Right cardiac atrium (tissue), 5 donors: ENCODE measurements around the gene PLXNA2. TPM values are rescaled to one million over a fixed set of nuclear protein-coding genes. Genes with fewer than 3 reads are reported as not detected.

ENCODE experiments used
- ATAC-seq, 2 donors: fragments of 200-7000 bp; cut with Tn5 transposase; one replicate each; pipeline versions ENCODE4 v1.8.0 to v1.9.1; 2020; ENCODE audit warnings: moderate library complexity in 2 of 2, mild to moderate bottlenecking in 1 of 2
- DNase-seq, 3 donors: peaks; one replicate each; pipeline ENCODE4 v3.0.0-alpha.2; 2020
- H3K27ac ChIP-seq: one replicate; pipeline ENCODE4 v1.5.1; 2013; ENCODE audit warnings: mild to moderate bottlenecking, low read length, control low read depth, moderate library complexity
- H3K27me3 ChIP-seq: one replicate; pipeline ENCODE4 v1.6.1; 2013; ENCODE audit not compliant: control insufficient read depth, insufficient read depth
- H3K4me1 ChIP-seq: one replicate; pipeline ENCODE4 v1.6.1; 2013; ENCODE audit warnings: low read length; ENCODE audit not compliant: control insufficient read depth, insufficient read depth
- H3K4me3 ChIP-seq: one replicate; pipeline ENCODE4 v1.5.1; 2013; ENCODE audit warnings: low read length, control low read depth
- H3K9me3 ChIP-seq: one replicate; pipeline ENCODE4 v1.6.1; 2013; ENCODE audit warnings: low read length; ENCODE audit not compliant: control insufficient read depth
- WGBS: extraction: QIAGEN DNeasy Blood & Tissue Kit; methylation state at CpG from one replicate; pipeline ENCODE4 v1.1.7; 2013; 5-methylcytosine and 5-hydroxymethylcytosine counted together
- intact Hi-C, 4 donors: fragments of 100-400 bp; cut with DNase I; formaldehyde crosslinking; loops; one replicate each; pipeline versions ENCODE4 v1.11.0 to v1.14.0; 2022 to 2023
- polyA plus RNA-seq: library from polyadenylated mRNA; stranded (reverse); fragments of 200-250 nt; gene quantifications from one replicate; pipeline ENCODE4 v1.2.3, GENCODE V29; 2013
- total RNA-seq, 4 donors: library from RNA; stranded (reverse); fragmentation: NEBNext Ultra II Directional; extraction: Animal tissue kit (Norgen Biotek cat#: 25700); gene quantifications; one replicate each; pipeline ENCODE4 v1.2.1, GENCODE V29; 2021
- donor health status: healthy with polysubstance abuse.
- donor health status: DM: no; HTN: yes; CAD: no.
- donor health status: DM: no; HTN: no; CAD: no.
- donor health status: DM: no; HTN: yes; CAD: no; lungs with severe emphysema.
- donor health status: DM: yes; HTN: yes; CAD: no.

The PLXNA2 gene
- total and polyA plus RNA-seq, 5 donors = 7.3 to 26.6 (median 16.4) TPM

DNA sequence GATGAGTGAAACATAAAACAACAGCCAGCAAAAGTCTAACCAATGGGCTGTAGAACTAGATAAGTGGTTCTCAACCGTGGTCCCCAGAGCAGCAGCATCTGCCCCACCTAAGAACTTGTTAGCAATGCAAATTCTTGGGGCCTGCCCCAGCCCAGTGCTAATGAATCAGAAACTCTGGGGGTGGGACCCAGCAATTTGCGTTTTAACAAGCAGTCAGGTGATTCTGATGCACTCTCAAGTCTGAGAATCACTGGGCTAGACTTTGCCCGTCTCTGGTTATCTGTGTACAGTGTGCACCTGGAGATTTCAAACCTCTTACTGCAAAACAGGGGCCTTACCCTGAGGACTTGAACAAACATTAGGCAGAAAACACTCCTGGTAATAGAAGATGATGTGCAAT, 66.5 kb downstream of the PLXNA2 start:
- no peak overlapping the region for H3K4me3 ChIP-seq
- 56% methylated on average over 3 of the region's 3 CpGs for WGBS
- intact Hi-C loops = no loop called here
- peaks cover 24% of the 10 kb centered on the region for H3K4me1 ChIP-seq
- DNase-seq = no peak
- H3K27ac ChIP-seq = no peak overlapping the region
- H3K27me3 ChIP-seq = no peaks in the 10 kb centered on the region
- ATAC-seq = no peak
- H3K9me3 ChIP-seq = no peaks in the 10 kb centered on the region

GRCh38 chr1:208176649-208177048, 67.5 kb downstream of the PLXNA2 start:
- H3K4me1 ChIP-seq = peaks cover 24% of the 10 kb centered on the region
- H3K27me3 ChIP-seq = no peaks in the 10 kb centered on the region
- DNase-seq = no peak
- no peak overlapping the region for H3K4me3 ChIP-seq
- no peak for ATAC-seq
- no peak overlapping the region for H3K27ac ChIP-seq
- intact Hi-C loops = no loop called here
- no peaks in the 10 kb centered on the region for H3K9me3 ChIP-seq
- 83% methylated on average over 3 of the region's 3 CpGs for WGBS

- no peaks in the 10 kb centered on the region for H3K9me3 ChIP-seq
- DNase-seq = no peak
- H3K27ac ChIP-seq = no peak overlapping the region
- H3K4me3 ChIP-seq = no peak overlapping the region
- H3K4me1 ChIP-seq = peaks cover 16% of the 10 kb centered on the region
- no peak for ATAC-seq
- no peaks in the 10 kb centered on the region for H3K27me3 ChIP-seq
- intact Hi-C loops = no loop called here
These were observed 68.7 kb downstream of the PLXNA2 start for GRCh38 chr1:208175508-208175895.

DNA sequence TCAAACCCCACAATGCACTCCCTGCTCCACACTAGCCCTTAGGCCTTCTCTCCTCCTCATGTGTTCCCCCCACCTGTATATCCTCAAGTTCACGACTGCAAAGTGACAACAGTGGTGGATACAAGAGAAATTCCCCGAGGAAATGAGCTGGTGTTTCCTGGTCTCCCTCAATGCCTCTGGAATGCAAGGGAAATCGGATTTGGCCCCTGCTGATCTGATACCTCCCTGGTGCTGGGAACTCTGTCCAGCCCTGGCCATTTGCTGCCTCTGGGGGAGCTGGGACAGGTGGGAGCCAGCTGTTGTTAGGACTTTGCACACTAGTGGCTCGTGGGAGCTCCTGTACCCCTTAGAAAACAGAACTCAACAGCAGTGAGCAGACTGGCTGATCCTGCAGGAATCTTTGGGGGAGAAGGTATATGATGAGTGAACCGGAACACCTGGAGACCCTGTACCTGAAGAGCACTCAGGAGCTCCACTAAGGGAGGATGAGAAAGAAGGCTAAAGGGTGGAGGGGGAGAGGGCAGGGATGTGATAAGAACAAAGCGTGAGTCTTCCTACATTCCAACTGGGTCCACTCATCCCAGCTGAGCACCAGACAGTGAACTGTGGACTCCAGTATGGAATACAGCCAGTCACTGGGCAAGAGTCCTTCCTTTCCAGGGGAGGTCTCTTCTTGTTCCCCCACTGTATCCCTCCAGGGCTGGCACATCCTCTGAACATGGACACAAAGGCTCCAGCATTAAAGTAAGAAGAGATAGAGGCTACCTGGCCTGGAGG, 69.3 kb downstream of the PLXNA2 start:
- ATAC-seq (no peak), DNase-seq (no peak)
- no peaks in the 10 kb centered on the region for H3K27me3 ChIP-seq
- whole genome bisulfite sequencing = 49% methylated on average over 6 of the region's 6 CpGs
- peaks cover 12% of the 10 kb centered on the region for H3K4me1 ChIP-seq
- H3K9me3 ChIP-seq = no peaks in the 10 kb centered on the region
- intact Hi-C loops = no loop called here
- H3K4me3 ChIP-seq = no peak overlapping the region
- H3K27ac ChIP-seq = no peak overlapping the region

GRCh38 chr1:208174200-208174599, 70.0 kb downstream of the PLXNA2 start:
- no peaks in the 10 kb centered on the region for H3K9me3 ChIP-seq
- no peak for ATAC-seq

DNA sequence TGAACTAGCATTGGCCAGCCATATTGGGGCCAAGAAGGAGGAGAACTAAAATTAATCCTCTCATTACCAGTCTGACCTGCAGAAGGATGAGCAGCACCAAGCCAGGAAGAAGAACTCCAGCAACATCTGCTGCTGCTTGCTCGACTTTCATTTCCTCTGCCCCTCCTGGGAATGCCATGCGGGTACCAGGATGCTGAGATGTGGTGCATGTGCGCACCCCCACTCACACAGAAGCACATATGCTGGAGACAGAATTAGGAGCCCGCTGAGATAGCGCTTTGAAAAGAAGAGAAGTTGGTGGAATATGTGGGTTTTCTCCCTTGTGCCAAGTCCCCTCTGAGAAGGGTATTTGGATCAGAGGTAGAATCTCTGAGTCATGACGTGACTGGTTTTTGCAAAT, 70.4 kb downstream of the PLXNA2 start:
- DNase-seq (no peak), ATAC-seq (no peak)
- no peaks in the 10 kb centered on the region for H3K9me3 ChIP-seq
- no peak overlapping the region for H3K4me3 ChIP-seq
- peaks cover 9% of the 10 kb centered on the region for H3K4me1 ChIP-seq
- WGBS = 91% methylated on average over 6 of the region's 6 CpGs
- intact Hi-C loops = no loop called here
- no peaks in the 10 kb centered on the region for H3K27me3 ChIP-seq
- H3K27ac ChIP-seq = no peak overlapping the region

More at GRCh38 chr1:208174200-208174599, 70.0 kb downstream of the PLXNA2 start:
- no peak for DNase-seq
- Histone ChIP-seq H3K27me3 (no peaks in the 10 kb centered on the region), H3K4me1 (peaks cover 8% of the 10 kb centered on the region), H3K4me3 (no peak overlapping the region), H3K27ac (no peak overlapping the region)
- WGBS = 65% methylated on average over 5 of the region's 5 CpGs
- intact Hi-C loops = no loop called here

DNA sequence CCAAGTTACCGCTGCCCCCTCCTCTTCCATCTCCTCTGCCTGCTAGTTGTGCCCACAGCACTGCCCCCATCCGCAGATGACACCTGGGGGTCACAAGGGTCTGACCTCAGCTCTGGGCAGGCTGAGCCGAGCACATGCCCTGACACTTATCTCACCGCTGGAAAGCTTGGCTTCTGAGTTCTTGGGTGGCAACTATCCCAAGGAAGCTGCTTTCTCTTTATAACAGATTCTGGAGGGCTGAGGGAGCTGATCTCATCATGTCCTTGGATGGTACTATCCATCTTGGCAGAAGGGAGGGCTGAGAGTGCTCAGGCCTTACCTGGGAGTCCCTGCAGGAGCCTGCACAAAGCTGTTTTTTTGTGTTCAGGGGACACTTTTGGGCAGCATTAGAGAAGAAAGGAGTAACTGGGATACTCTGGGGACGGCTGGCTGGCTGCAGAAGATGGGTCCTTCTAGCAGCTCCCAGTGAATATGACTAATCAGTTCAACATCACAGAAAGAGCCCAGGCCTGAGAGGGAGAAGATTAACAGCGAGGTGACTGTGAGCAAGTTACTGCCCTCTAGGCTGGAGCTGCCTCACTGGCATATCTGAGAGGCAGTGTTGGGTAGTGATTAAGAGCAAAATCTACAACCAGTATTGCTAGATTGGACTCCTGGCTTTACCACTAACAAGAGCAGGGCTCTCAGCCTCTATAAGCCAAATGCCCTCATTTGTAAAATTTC, 71.6 kb downstream of the PLXNA2 start:
- Histone ChIP-seq H3K27me3 (no peaks in the 10 kb centered on the region), H3K27ac (no peak overlapping the region), H3K4me3 (no peak overlapping the region), H3K4me1 (peaks cover 9% of the 10 kb centered on the region), H3K9me3 (no peaks in the 10 kb centered on the region)
- intact Hi-C loops = no loop called here
- no peak for DNase-seq
- 76% methylated on average over 6 of the region's 6 CpGs for WGBS
- no peak for ATAC-seq

- DNase-seq (no peak), ATAC-seq (no peak)
- Histone ChIP-seq H3K9me3 (no peaks in the 10 kb centered on the region), H3K27me3 (no peaks in the 10 kb centered on the region), H3K4me1 (peaks cover 9% of the 10 kb centered on the region), H3K4me3 (no peak overlapping the region), H3K27ac (no peak overlapping the region)
- WGBS = 87% methylated on average over 7 of the region's 7 CpGs
- intact Hi-C loops = no loop called here
These were observed 72.4 kb downstream of the PLXNA2 start for GRCh38 chr1:208171616-208172422.

- H3K4me1 ChIP-seq = peaks cover 8% of the 10 kb centered on the region
- 50% methylated on average over 4 of the region's 4 CpGs for WGBS
These were observed 73.9 kb downstream of the PLXNA2 start for GRCh38 chr1:208170252-208170651.

DNA sequence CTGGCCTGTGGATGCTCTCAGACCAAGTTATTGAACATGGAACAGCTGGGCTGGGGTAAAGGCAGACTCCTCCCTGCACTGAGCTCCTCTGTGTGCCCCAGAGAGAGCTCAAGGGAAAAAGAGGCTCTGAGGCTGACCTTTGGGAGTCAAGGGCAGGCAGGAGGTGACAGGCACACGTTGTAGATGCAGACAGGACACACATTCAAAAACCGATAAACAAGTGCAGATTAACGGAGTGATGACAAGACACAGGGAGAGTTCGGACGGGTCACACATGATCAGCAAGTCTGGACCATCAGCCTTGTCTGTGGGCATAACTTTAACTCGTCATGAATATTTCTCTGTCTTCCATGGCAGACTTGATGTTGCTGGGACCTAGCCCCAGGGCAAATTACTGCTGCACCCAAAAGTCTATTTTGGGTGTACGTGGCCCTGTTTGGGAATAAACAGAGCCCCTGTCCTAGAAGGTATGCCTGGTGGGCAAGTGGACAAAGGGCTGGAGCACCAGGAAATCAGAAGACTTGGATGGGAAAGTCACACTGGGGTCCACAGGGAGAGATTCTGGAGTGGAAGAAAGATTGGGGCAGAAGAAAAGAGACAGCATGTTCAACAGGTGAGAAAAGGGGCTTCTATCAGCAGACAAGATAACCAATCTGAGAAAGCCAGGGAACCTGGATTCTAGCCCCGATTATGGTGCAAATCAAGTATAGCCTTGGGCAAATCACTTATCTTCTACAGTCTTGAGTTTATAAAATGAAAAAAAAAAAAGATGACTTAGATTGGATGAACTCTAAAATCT, 74.9 kb downstream of the PLXNA2 start:
- H3K4me1 ChIP-seq = peaks cover 2% of the 10 kb centered on the region
- H3K27me3 ChIP-seq = no peaks in the 10 kb centered on the region
- H3K4me3 ChIP-seq = no peak overlapping the region
- DNase-seq (no peak), ATAC-seq (peak; percentile 10 to 30)
- 65% methylated on average over 8 of the region's 8 CpGs for WGBS
- intact Hi-C loops = loop anchor here in 1 of 4 donors (10.0 kb wide), 1 partner anchor 64 kb away; no protein-coding TSS in a partner anchor
- H3K27ac ChIP-seq = no peak overlapping the region
- H3K9me3 ChIP-seq = no peaks in the 10 kb centered on the region

More at GRCh38 chr1:208170252-208170651, 73.9 kb downstream of the PLXNA2 start:
- Histone ChIP-seq H3K27ac (no peak overlapping the region), H3K9me3 (no peaks in the 10 kb centered on the region), H3K27me3 (no peaks in the 10 kb centered on the region), H3K4me3 (no peak overlapping the region)
- peak in 1 of 2 donors; percentile 18 for ATAC-seq
- intact Hi-C loops = no loop called here
- peak in 2 of 3 donors; percentile 49 to 69 for DNase-seq
